ENCODE results near the gene LRRC38. TPM values are rescaled to one million over a fixed set of nuclear protein-coding genes. Genes with fewer than 3 reads are reported as not detected.

LRRC38 gene
- total RNA-seq, 4 donors from 2014 or later = 0.39 to 1.7 (median 0.87) TPM; not detected in 1

- TF ChIP-seq EP300 (IDR thresholded peaks at IDR 0.05) (no peak), CTCF (IDR thresholded peaks at IDR 0.05) (no peak), POLR2A (IDR thresholded peaks at IDR 0.05) (no peak)
- WGBS, 2 donors = 96 to 97% methylated on average over 2 of the region's 2 CpGs
- no peaks in the 10 kb centered on the region for H3K27me3 ChIP-seq
- no peaks in the 10 kb centered on the region for H3K9me3 ChIP-seq
- H3K27ac ChIP-seq = no peak overlapping the region
- H3K36me3 ChIP-seq = no peaks in the 10 kb centered on the region
- peaks cover 0 to under 1% (median 0%) of the 10 kb centered on the region in 4 donors for H3K4me1 ChIP-seq
- DNase-seq (ENCODE audit: low spot score in 2 of 2) = no peak
- H3K4me3 ChIP-seq = no peak overlapping the region
These were observed 25.0 kb upstream of the LRRC38 start for GRCh38 chr1:13538832-13539231.

GRCh38 chr1:13536571-13536970 lies 22.8 kb upstream of the LRRC38 start:
- no peak overlapping the region for H3K4me3 ChIP-seq
- no peaks in the 10 kb centered on the region for H3K9me3 ChIP-seq
- no peak for DNase-seq (ENCODE audit: low spot score in 2 of 2)
- H3K4me1 ChIP-seq = no peaks in the 10 kb centered on the region
- TF ChIP-seq EP300 (IDR thresholded peaks at IDR 0.05) (no peak), POLR2A (IDR thresholded peaks at IDR 0.05) (no peak), CTCF (IDR thresholded peaks at IDR 0.05) (no peak)
- 42 to 54% methylated on average over 4 of the region's 4 CpGs for WGBS, 2 donors
- H3K36me3 ChIP-seq = no peaks in the 10 kb centered on the region
- H3K27me3 ChIP-seq = no peaks in the 10 kb centered on the region
- H3K27ac ChIP-seq = no peak overlapping the region

GRCh38 chr1:13535227-13535626 lies 21.4 kb upstream of the LRRC38 start:
- H3K4me1 ChIP-seq = no peaks in the 10 kb centered on the region
- H3K36me3 ChIP-seq = no peaks in the 10 kb centered on the region
- H3K9me3 ChIP-seq = no peaks in the 10 kb centered on the region
- WGBS, 2 donors = 89 to 90% methylated on average over 6 of the region's 6 CpGs
- no peak overlapping the region for H3K27ac ChIP-seq
- no peaks in the 10 kb centered on the region for H3K27me3 ChIP-seq
- TF ChIP-seq POLR2A (IDR thresholded peaks at IDR 0.05) = no peak
- TF ChIP-seq EP300 (IDR thresholded peaks at IDR 0.05) = no peak
- no peak for TF ChIP-seq CTCF (IDR thresholded peaks at IDR 0.05)
- no peak for DNase-seq (ENCODE audit: low spot score in 2 of 2)
- H3K4me3 ChIP-seq = no peak overlapping the region

DNA sequence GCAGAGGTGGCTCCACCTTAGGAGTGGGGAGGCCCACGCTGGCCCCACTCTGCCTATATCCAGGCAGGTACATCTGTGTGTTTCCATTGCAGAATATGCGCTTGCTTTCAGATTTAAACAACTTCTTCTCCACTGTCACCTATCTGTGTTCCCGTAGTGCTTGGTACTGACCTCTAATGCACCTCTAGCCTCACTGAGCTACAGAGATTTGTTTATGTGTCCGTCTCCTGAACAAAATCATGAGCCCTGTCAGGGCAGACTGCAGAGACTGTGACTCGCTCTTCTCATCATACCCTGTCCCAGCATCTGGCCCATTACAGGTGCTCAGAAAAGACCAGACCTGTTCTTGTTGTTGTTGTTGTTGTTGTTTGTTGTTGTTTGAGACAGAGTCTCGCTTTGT lies 14.5 kb upstream of the LRRC38 start:
- Histone ChIP-seq H3K27me3 (no peaks in the 10 kb centered on the region), H3K27ac (no peak overlapping the region), H3K9me3 (peaks cover 0 to 12% (median 0%) of the 10 kb centered on the region in 4 donors), H3K4me1 (no peaks in the 10 kb centered on the region), H3K36me3 (no peaks in the 10 kb centered on the region), H3K4me3 (no peak overlapping the region)
- WGBS, 2 donors = 86 to 87% methylated on average over 6 of the region's 6 CpGs
- DNase-seq (ENCODE audit: low spot score in 2 of 2) = no peak
- TF ChIP-seq POLR2A (IDR thresholded peaks at IDR 0.05) (no peak), CTCF (IDR thresholded peaks at IDR 0.05) (no peak), EP300 (IDR thresholded peaks at IDR 0.05) (no peak)

DNA sequence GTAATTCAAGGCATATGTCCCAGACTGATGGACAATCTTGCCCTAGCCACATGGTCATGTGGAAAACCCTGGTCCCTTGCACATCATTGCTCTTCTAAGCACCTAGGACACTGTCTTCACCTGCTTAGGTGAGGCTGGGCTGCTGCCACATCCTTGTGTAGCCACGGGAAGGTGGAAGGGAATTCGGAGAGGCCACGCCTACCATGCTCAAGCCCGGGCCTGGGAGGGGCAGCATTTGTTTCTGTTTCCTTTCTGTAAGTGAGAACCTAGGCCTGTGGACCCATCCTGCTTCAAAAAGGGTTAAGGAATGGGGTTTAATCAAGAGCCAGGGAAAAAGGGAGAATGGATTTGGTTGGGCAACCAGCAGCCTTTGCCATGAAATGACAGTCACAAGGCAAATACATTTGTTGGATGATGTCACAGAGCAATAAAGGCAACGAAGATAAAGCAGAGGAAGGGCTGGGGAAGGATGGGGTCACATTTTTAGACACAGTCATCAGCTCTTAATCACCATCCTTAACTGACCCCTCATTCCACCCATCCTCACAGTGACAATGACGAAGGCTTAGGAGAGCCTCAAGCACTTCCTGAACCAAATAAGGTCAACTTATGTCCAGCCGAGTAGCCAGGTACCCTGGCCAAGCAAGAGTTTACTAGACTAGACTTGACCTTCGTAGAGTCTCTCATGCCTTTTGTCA lies 10.1 kb upstream of the LRRC38 start:
- H3K27ac ChIP-seq = no peak overlapping the region
- peaks cover 0 to 5% of the 10 kb centered on the region in 2 donors for H3K27me3 ChIP-seq
- WGBS, 2 donors = 52 to 54% methylated on average over 8 of the region's 8 CpGs

More for the DNA sequence above, 10.1 kb upstream of the LRRC38 start:
- TF ChIP-seq EP300 (IDR thresholded peaks at IDR 0.05) (no peak), CTCF (IDR thresholded peaks at IDR 0.05) (no peak), POLR2A (IDR thresholded peaks at IDR 0.05) (no peak)
- Histone ChIP-seq H3K4me1 (no peaks in the 10 kb centered on the region), H3K9me3 (peaks cover 0 to 16% (median 0%) of the 10 kb centered on the region in 4 donors), H3K36me3 (no peaks in the 10 kb centered on the region), H3K4me3 (no peak overlapping the region)
- DNase-seq (ENCODE audit: low spot score in 2 of 2) = no peak
